Fibroblast of lung (primary cell): Measurements from ENCODE around the gene IL17C. TPM values are rescaled to one million over a fixed set of nuclear protein-coding genes. Genes with fewer than 3 reads are reported as not detected.

ENCODE experiments used
- DNase-seq, 2 donors: peaks; one replicate each; pipeline versions ENCODE4 v3.0.0 to v3.0.0-alpha.2; 2010; ENCODE audit warnings: low read depth in 2 of 2
- H2AFZ ChIP-seq: 2 replicates; pipeline ENCODE4 v1.5.1; 2012; ENCODE audit warnings: low read length, control low read depth, inconsistent platforms
- H3K27ac ChIP-seq: 2 replicates; pipeline ENCODE4 v1.5.1; 2011; ENCODE audit warnings: low read length, control low read depth; ENCODE audit not compliant: insufficient read depth
- H3K27me3 ChIP-seq: 2 replicates; pipeline ENCODE4 v1.5.1; 2011; ENCODE audit warnings: mild to moderate bottlenecking, low read length; ENCODE audit not compliant: control insufficient read depth, insufficient read depth
- H3K36me3 ChIP-seq: 2 replicates; pipeline ENCODE4 v1.5.1; 2011; ENCODE audit warnings: low read length; ENCODE audit not compliant: control insufficient read depth, insufficient read depth
- H3K4me1 ChIP-seq: 2 replicates; pipeline ENCODE4 v1.5.1; 2011; ENCODE audit warnings: low read length; ENCODE audit not compliant: control insufficient read depth, insufficient read depth; ENCODE audit errors: extremely low read depth
- H3K4me2 ChIP-seq: 2 replicates; pipeline ENCODE4 v1.5.1; 2011; ENCODE audit warnings: low read length, control low read depth; ENCODE audit not compliant: insufficient read depth; ENCODE audit errors: extremely low read depth
- H3K4me3 ChIP-seq, 4 experiments: fragments of 200-600 bp in 1 of 4; sonication (generic) in 1 of 4; replicated peaks in 1 of 4; 2 replicates each; pipeline ENCODE4 v1.5.1; 2011 to 2016; ENCODE audit warnings: low read length in 4 of 4, low read depth in 3 of 4, mild to moderate bottlenecking in 3 of 4, control low read depth in 2 of 4, inconsistent platforms in 1 of 4, mixed read lengths in 1 of 4; ENCODE audit not compliant: insufficient read depth in 1 of 4; ENCODE audit errors: control extremely low read depth in 1 of 4
- H3K79me2 ChIP-seq: 2 replicates; pipeline ENCODE4 v1.5.1; 2012; ENCODE audit warnings: mild to moderate bottlenecking, low read length, inconsistent platforms; ENCODE audit not compliant: control insufficient read depth, insufficient read depth
- H3K9ac ChIP-seq: 2 replicates; pipeline ENCODE4 v1.5.1; 2011; ENCODE audit warnings: mild to moderate bottlenecking, low read length, control low read depth; ENCODE audit not compliant: insufficient read depth
- H3K9me3 ChIP-seq: 2 replicates; pipeline ENCODE4 v1.5.1; 2012; ENCODE audit warnings: low read depth, low read length; ENCODE audit not compliant: control insufficient read depth, insufficient read depth
- H4K20me1 ChIP-seq: 2 replicates; pipeline ENCODE4 v1.5.1; 2011; ENCODE audit warnings: low read length; ENCODE audit not compliant: control insufficient read depth, insufficient read depth; ENCODE audit errors: extremely low read depth
- CTCF ChIP-seq, 2 donors: IDR thresholded peaks in 1 of 2; conservative IDR thresholded peaks in 1 of 2; 1 replicate in 1 of 2; 2 replicates in 1 of 2; pipeline ENCODE4 v1.5.1; 2011 to 2012; ENCODE audit warnings: low read length in 2 of 2, control low read depth in 1 of 2, inconsistent platforms in 1 of 2, low read depth in 1 of 2, mild to moderate bottlenecking in 1 of 2
- EZH2 ChIP-seq: IDR thresholded peaks from 2 replicates; pipeline ENCODE4 v1.5.1; 2012; ENCODE audit warnings: low read length, control low read depth, mild to moderate bottlenecking; ENCODE audit errors: missing control alignments
- polyA plus RNA-seq, 2 donors: library from polyadenylated mRNA; depleted of rRNA in 1 of 2; stranded (reverse) in 1 of 2; unstranded in 1 of 2; fragments of >200 nt; gene quantifications; 2 replicates each; pipeline ENCODE4 v1.2.1, GENCODE V29; 2011 to 2012; ENCODE audit warnings: missing spikeins in 1 of 2
- total RNA-seq: library from RNA; depleted of rRNA; stranded (reverse); fragments of >200 nt; gene quantifications from 2 replicates; pipeline ENCODE4 v1.2.1, GENCODE V29; 2014

The IL17C gene
- total and polyA plus RNA-seq, 2 donors (not counting 1 experiment from before 2014, with no cell fraction given), result not detected

GRCh38 chr16:88639231-88640038 is 1.1 kb downstream of the IL17C start:
- no peaks in the 10 kb centered on the region for H3K4me1 ChIP-seq
- no peak for TF ChIP-seq CTCF (conservative IDR thresholded peaks at IDR 0.05 in 1 of 2, IDR thresholded peaks at IDR 0.05 in 1 of 2; ENCODE audit: low read depth in 1 of 2, low read length in 2 of 2)
- TF ChIP-seq EZH2, result peak; percentile 76
- H3K4me3 ChIP-seq, result no peak overlapping the region
- H3K4me2 ChIP-seq, result no peak overlapping the region
- no peak for DNase-seq
- no peaks in the 10 kb centered on the region for H3K79me2 ChIP-seq
- H3K27me3 ChIP-seq, result peaks cover 22% of the 10 kb centered on the region
- no peak overlapping the region for H2AFZ ChIP-seq
- no peaks in the 10 kb centered on the region for H3K36me3 ChIP-seq
- H4K20me1 ChIP-seq, result no peaks in the 10 kb centered on the region
- no peak overlapping the region for H3K9ac ChIP-seq
- no peaks in the 10 kb centered on the region for H3K9me3 ChIP-seq
- H3K27ac ChIP-seq, result no peak overlapping the region

- Histone ChIP-seq H3K36me3 (no peaks in the 10 kb centered on the region), H3K9me3 (no peaks in the 10 kb centered on the region), H3K4me3 (no peak overlapping the region), H4K20me1 (no peaks in the 10 kb centered on the region), H3K4me1 (no peaks in the 10 kb centered on the region), H3K9ac (no peak overlapping the region), H3K4me2 (no peak overlapping the region), H3K27ac (no peak overlapping the region), H2AFZ (no peak overlapping the region), H3K27me3 (peaks cover 22% of the 10 kb centered on the region), H3K79me2 (no peaks in the 10 kb centered on the region)
- no peak for DNase-seq
- TF ChIP-seq EZH2 (peak; percentile 63), CTCF (conservative IDR thresholded peaks at IDR 0.05 in 1 of 2, IDR thresholded peaks at IDR 0.05 in 1 of 2; ENCODE audit: low read depth in 1 of 2, low read length in 2 of 2) (no peak)
Observed at GRCh38 chr16:88640039-88640495, 1.7 kb downstream of the IL17C start.

- H3K9me3 ChIP-seq, result no peaks in the 10 kb centered on the region
- no peak for DNase-seq
Observed at GRCh38 chr16:88640498-88641247, 2.3 kb downstream of the IL17C start.

More at GRCh38 chr16:88640498-88641247, 2.3 kb downstream of the IL17C start:
- H2AFZ ChIP-seq, result no peak overlapping the region
- H3K27ac ChIP-seq, result no peak overlapping the region
- no peaks in the 10 kb centered on the region for H4K20me1 ChIP-seq
- H3K79me2 ChIP-seq, result no peaks in the 10 kb centered on the region
- no peak for TF ChIP-seq EZH2
- TF ChIP-seq CTCF (conservative IDR thresholded peaks at IDR 0.05 in 1 of 2, IDR thresholded peaks at IDR 0.05 in 1 of 2; ENCODE audit: low read depth in 1 of 2, low read length in 2 of 2), result no peak
- H3K4me3 ChIP-seq, result no peak overlapping the region
- H3K27me3 ChIP-seq, result peaks cover 22% of the 10 kb centered on the region
- no peak overlapping the region for H3K9ac ChIP-seq
- no peaks in the 10 kb centered on the region for H3K36me3 ChIP-seq
- H3K4me1 ChIP-seq, result no peaks in the 10 kb centered on the region
- H3K4me2 ChIP-seq, result no peak overlapping the region
